Peyer's patch (tissue), 4 donors: ENCODE results near the gene MAMSTR. TPM values are rescaled to one million over a fixed set of nuclear protein-coding genes. Genes with fewer than 3 reads are reported as not detected.

ENCODE experiments used
- DNase-seq, 3 donors: peaks; one replicate each; pipeline ENCODE4 v3.0.0-alpha.2; 2017 to 2019
- H3K27ac ChIP-seq, 4 donors: fragments of 200-600 bp; sonication (generic); one replicate each; pipeline ENCODE4 v1.5.1; 2016 to 2019
- H3K27me3 ChIP-seq, 2 donors: fragments of 200-600 bp; sonication (generic); one replicate each; pipeline ENCODE4 v1.5.1; 2019
- H3K36me3 ChIP-seq, 3 donors: fragments of 200-600 bp; sonication (generic); one replicate each; pipeline ENCODE4 v1.5.1; 2016 to 2019
- H3K4me1 ChIP-seq, 4 donors: fragments of 200-600 bp; sonication (generic); one replicate each; pipeline ENCODE4 v1.5.1; 2016 to 2019
- H3K4me3 ChIP-seq, 4 donors: fragments of 200-600 bp; sonication (generic); 1 replicate in 3 of 4; 2 replicates in 1 of 4; pipeline ENCODE4 v1.5.1; 2016 to 2019; ENCODE audit warnings: mild to moderate bottlenecking in 1 of 4
- H3K9me3 ChIP-seq, 4 donors: fragments of 200-600 bp; sonication (generic); one replicate each; pipeline ENCODE4 v1.5.1; 2016 to 2019; ENCODE audit warnings: mild to moderate bottlenecking in 1 of 4
- CTCF ChIP-seq, 6 experiments: fragments of 450-650 bp in 4 of 6; fragments of 200-600 bp in 2 of 6; sonication (generic) in 1 of 6; IDR thresholded peaks; one replicate each; pipeline ENCODE4 v1.5.1; 2017 to 2019; ENCODE audit warnings: antibody characterized with exemption in 6 of 6, mild to moderate bottlenecking in 3 of 6, moderate library complexity in 1 of 6
- POLR2A ChIP-seq, 2 donors: fragments of 450-650 bp; IDR thresholded peaks; one replicate each; pipeline ENCODE4 v1.5.1; 2017; ENCODE audit warnings: antibody characterized with exemption in 2 of 2, mild to moderate bottlenecking in 2 of 2, moderate library complexity in 2 of 2
- total RNA-seq, 4 donors: library from RNA; depleted of rRNA; stranded (reverse); fragments of >200 nt; gene quantifications; one replicate each; pipeline ENCODE4 v1.1.0, GENCODE V29; 2016

Gene MAMSTR
- total RNA-seq, 4 donors from 2014 or later: 0.70 to 1.1 TPM; not detected in 2

DNA sequence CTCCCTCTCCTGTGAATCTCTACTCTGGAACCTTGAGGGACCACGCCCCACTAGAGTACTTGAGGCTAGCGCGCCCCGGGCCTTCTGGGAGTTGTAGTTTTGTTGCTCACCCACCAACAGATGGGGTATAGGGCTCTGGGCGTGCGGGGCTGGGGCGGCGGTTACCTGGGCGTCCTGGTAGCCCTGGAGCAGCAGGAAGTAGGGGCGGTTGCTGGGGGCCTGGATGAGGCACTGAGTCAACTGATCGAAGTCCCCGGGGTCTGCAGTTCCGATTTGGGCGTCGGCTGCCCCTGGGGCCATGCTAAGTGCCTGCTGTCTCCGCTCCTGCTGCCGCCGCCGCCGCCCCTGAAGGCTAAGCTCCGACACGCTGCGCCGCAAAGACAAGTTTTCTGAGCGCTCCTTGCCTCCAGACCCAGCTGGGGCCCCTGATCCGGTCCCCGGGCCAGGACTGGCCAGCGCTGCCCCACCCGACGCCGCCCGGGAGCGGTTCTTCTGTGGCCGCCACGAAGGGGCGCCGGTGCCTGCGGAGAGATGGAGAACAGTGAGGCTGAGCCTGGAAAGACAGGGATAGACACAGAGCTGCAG lies 15.6 kb upstream of the MAMSTR start:
- Histone ChIP-seq H3K4me1 (peaks cover 4 to 15% (median 8%) of the 10 kb centered on the region in 4 donors), H3K27me3 (no peaks in the 10 kb centered on the region), H3K36me3 (no peaks in the 10 kb centered on the region), H3K27ac (no peak overlapping the region), H3K9me3 (no peaks in the 10 kb centered on the region), H3K4me3 (peak overlapping the region in 2 of 4 donors; percentile 28 to 41)
- TF ChIP-seq CTCF (IDR thresholded peaks at IDR 0.05) (no peak), POLR2A (IDR thresholded peaks at IDR 0.05) (no peak)
- peak in 2 of 3 donors; percentile 66 to 69 for DNase-seq

- TF ChIP-seq POLR2A (IDR thresholded peaks at IDR 0.05) (no peak), CTCF (IDR thresholded peaks at IDR 0.05) (no peak)
- no peak overlapping the region for H3K4me3 ChIP-seq
- H3K36me3 ChIP-seq: no peaks in the 10 kb centered on the region
- DNase-seq: no peak
- no peak overlapping the region for H3K27ac ChIP-seq
- no peaks in the 10 kb centered on the region for H3K9me3 ChIP-seq
- H3K27me3 ChIP-seq: no peaks in the 10 kb centered on the region
- peaks cover 4 to 10% (median 8%) of the 10 kb centered on the region in 4 donors for H3K4me1 ChIP-seq
Measured at GRCh38 chr19:48734625-48735024, 15.1 kb upstream of the MAMSTR start.

DNA sequence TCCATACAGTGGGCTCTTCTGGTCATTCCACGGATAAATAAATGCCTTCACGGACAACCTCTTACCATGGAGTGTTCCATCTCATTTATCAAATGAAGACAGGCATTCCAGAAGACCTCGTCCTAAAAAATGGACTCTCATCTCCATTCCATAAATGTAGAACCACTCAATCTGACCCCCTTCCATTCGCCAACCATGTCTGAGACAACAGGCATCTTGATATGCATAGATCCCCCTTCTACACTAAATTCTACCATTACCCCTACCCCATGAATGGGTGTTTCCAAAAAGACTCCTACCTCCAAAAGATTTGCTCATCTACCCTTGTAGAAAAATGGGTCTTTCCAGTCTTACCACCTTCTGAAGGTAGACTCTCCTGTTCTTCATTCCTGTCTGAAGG lies 11.9 kb upstream of the MAMSTR start:
- Histone ChIP-seq H3K27me3 (no peaks in the 10 kb centered on the region), H3K4me1 (no peaks in the 10 kb centered on the region), H3K9me3 (no peaks in the 10 kb centered on the region), H3K36me3 (no peaks in the 10 kb centered on the region), H3K4me3 (no peak overlapping the region), H3K27ac (no peak overlapping the region)
- DNase-seq: no peak
- TF ChIP-seq CTCF (IDR thresholded peaks at IDR 0.05): no peak
- TF ChIP-seq POLR2A (IDR thresholded peaks at IDR 0.05): no peak

- peak overlapping the region in 1 of 4 donors; percentile 12 for H3K27ac ChIP-seq
- peak overlapping the region in 2 of 4 donors; percentile 7 to 10 for H3K4me3 ChIP-seq
- DNase-seq: no peak
Measured at GRCh38 chr19:48728911-48729664, 9.6 kb upstream of the MAMSTR start.

DNA sequence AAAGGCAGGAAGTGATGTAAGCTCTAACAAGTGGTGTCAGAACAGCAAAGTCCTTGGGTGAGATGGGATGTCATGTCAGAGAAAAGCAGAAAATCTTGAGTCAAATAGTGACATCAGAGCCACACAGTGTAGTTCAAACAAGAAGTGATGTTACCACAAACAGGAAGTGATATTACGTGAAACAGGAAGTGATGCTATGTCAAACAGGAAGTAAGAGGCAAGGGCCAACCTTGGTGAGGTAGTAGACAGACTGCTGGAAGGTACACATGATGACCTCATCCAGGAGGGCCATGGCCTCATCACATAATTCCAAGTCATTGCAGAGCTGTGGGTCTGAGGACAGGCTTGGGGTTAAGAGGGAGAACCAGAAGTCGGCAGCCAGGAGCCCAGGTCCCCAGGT lies 7.0 kb upstream of the MAMSTR start:
- Histone ChIP-seq H3K27me3 (no peaks in the 10 kb centered on the region), H3K27ac (peak overlapping the region in 1 of 4 donors; percentile 22), H3K4me3 (no peak overlapping the region), H3K9me3 (no peaks in the 10 kb centered on the region), H3K36me3 (no peaks in the 10 kb centered on the region), H3K4me1 (peaks cover 0 to 5% (median 3%) of the 10 kb centered on the region in 4 donors)
- TF ChIP-seq CTCF (IDR thresholded peaks at IDR 0.05): no peak
- TF ChIP-seq POLR2A (IDR thresholded peaks at IDR 0.05): no peak
- DNase-seq: no peak

More at GRCh38 chr19:48728911-48729664, 9.6 kb upstream of the MAMSTR start:
- no peaks in the 10 kb centered on the region for H3K27me3 ChIP-seq
- no peaks in the 10 kb centered on the region for H3K9me3 ChIP-seq
- TF ChIP-seq POLR2A (IDR thresholded peaks at IDR 0.05): no peak
- no peak for TF ChIP-seq CTCF (IDR thresholded peaks at IDR 0.05)
- peaks cover 0 to 5% (median 3%) of the 10 kb centered on the region in 4 donors for H3K4me1 ChIP-seq
- H3K36me3 ChIP-seq: no peaks in the 10 kb centered on the region
